ENCODE measurements around the gene CCDC127. TPM values are rescaled to one million over a fixed set of nuclear protein-coding genes. Genes with fewer than 3 reads are reported as not detected.

Gene CCDC127
- total and polyA plus RNA-seq, 2 of the 13 experiments (the other 11 are each of a cell fraction or from before 2014, with no cell fraction given): 2.9 to 4.3 TPM

- H3K27ac ChIP-seq (ENCODE audit: extremely low read length, insufficient read depth, low read length): no peak overlapping the region
- H3K4me1 ChIP-seq (ENCODE audit: insufficient read depth, low read length): no peaks in the 10 kb centered on the region
- H3K27me3 ChIP-seq (ENCODE audit: control insufficient read depth in 1 of 2, insufficient read depth in 2 of 2, low read length in 2 of 2): peaks cover 3 to 46% of the 10 kb centered on the region in 2 experiments; a peak in 4 of 5 replicates
- CTCF ChIA-PET (ENCODE audit: low intra/inter-chr PET ratio, low total read pairs): no interaction called here
- no peak overlapping the region for H3K4me3 ChIP-seq (replicated peaks in 1 of 3; ENCODE audit: insufficient read depth in 1 of 3, low read depth in 2 of 3, low read length in 3 of 3)
- in situ Hi-C loops (cut with HindIII; ENCODE audit: extremely low pct_ligation_motif_present, low pct_unique_long_range_greater_than_20kb) (no loop called here), intact Hi-C loops (cut with micrococcal nuclease; ENCODE audit: unreplicated experiment) (no loop called here)
- no peak overlapping the region for H3K4me2 ChIP-seq (ENCODE audit: low read depth, low read length)
- H3K9me3 ChIP-seq (ENCODE audit: low read length): no peaks in the 10 kb centered on the region
- ATAC-seq: no peak; the same call in 2 of the 3 replicates
- no TSS peak for BruUV-seq (replicated peaks)
- POLR2A ChIA-PET: no interaction called here
- WGBS (ENCODE audit: low lambda C conversion rate): 43% methylated on average over 12 of the region's 37 CpGs
- H3K79me2 ChIP-seq (ENCODE audit: insufficient read depth, low read length): no peaks in the 10 kb centered on the region
- H2AFZ ChIP-seq (ENCODE audit: low read length): no peak overlapping the region
- no peaks in the 10 kb centered on the region for H4K20me1 ChIP-seq (ENCODE audit: insufficient read depth, low read length)
- no peak for TF ChIP-seq MXD4 (CRISPR knock-in tag; IDR thresholded peaks at IDR 0.05)
- TF ChIP-seq SMYD3 (CRISPR knock-in tag; IDR thresholded peaks at IDR 0.05): no peak
- peak; percentile 43 for TF ChIP-seq CREB1 (IDR thresholded peaks at IDR 0.05)
- no peak for TF ChIP-seq CREB1 (CRISPR knock-in tag; IDR thresholded peaks at IDR 0.05)
- TF ChIP-seq KLF6 (CRISPR knock-in tag; IDR thresholded peaks at IDR 0.05): no peak
- H3K36me3 ChIP-seq (replicated peaks in 1 of 2; ENCODE audit: control insufficient read depth in 1 of 2, insufficient read depth in 2 of 2, low read length in 2 of 2): no peaks in the 10 kb centered on the region
- no peak overlapping the region for H3K9ac ChIP-seq (ENCODE audit: insufficient read depth, low read depth, low read length)
- DNase-seq (ENCODE audit: low spot score): no peak
- no peak for FAIRE-seq
Measured at GRCh38 chr5:170971-171800, 46.8 kb downstream of the CCDC127 start.

- POLR2A ChIA-PET: no interaction called here
- intact Hi-C loops (cut with micrococcal nuclease; ENCODE audit: unreplicated experiment): no loop called here
Measured at GRCh38 chr5:169728-170094, 48.2 kb downstream of the CCDC127 start.

More at GRCh38 chr5:169728-170094, 48.2 kb downstream of the CCDC127 start:
- H3K27ac ChIP-seq (ENCODE audit: extremely low read length, insufficient read depth, low read length): no peak overlapping the region
- FAIRE-seq: no peak
- DNase-seq (ENCODE audit: low spot score): no peak
- no peak for ATAC-seq
- H3K4me1 ChIP-seq (ENCODE audit: insufficient read depth, low read length): no peaks in the 10 kb centered on the region
- no peaks in the 10 kb centered on the region for H3K79me2 ChIP-seq (ENCODE audit: insufficient read depth, low read length)
- no peaks in the 10 kb centered on the region for H3K36me3 ChIP-seq (replicated peaks in 1 of 2; ENCODE audit: control insufficient read depth in 1 of 2, insufficient read depth in 2 of 2, low read length in 2 of 2)
- H3K4me2 ChIP-seq (ENCODE audit: low read depth, low read length): no peak overlapping the region
- H3K9ac ChIP-seq (ENCODE audit: insufficient read depth, low read depth, low read length): no peak overlapping the region
- H3K4me3 ChIP-seq (replicated peaks in 1 of 3; ENCODE audit: insufficient read depth in 1 of 3, low read depth in 2 of 3, low read length in 3 of 3): no peak overlapping the region
- in situ Hi-C loops (cut with HindIII; ENCODE audit: extremely low pct_ligation_motif_present, low pct_unique_long_range_greater_than_20kb): no loop called here
- H3K27me3 ChIP-seq (ENCODE audit: control insufficient read depth in 1 of 2, insufficient read depth in 2 of 2, low read length in 2 of 2): peaks cover 3 to 38% of the 10 kb centered on the region in 2 experiments; a peak in 4 of 5 replicates
- no TSS peak for BruUV-seq (replicated peaks)
- H4K20me1 ChIP-seq (ENCODE audit: insufficient read depth, low read length): no peaks in the 10 kb centered on the region
- no peak overlapping the region for H2AFZ ChIP-seq (ENCODE audit: low read length)
- H3K9me3 ChIP-seq (ENCODE audit: low read length): no peaks in the 10 kb centered on the region
- TF ChIP-seq ZKSCAN1 (IDR thresholded peaks at IDR 0.05; ENCODE audit: low read length) (no peak), NKX3-1 (CRISPR knock-in tag; IDR thresholded peaks at IDR 0.05) (no peak), POLR2A (IDR thresholded peaks at IDR 0.05; ENCODE audit: insufficient read depth in 1 of 2, low read depth in 2 of 2, low read length in 2 of 2) (no peak), ZNF251 (CRISPR knock-in tag; IDR thresholded peaks at IDR 0.05) (no peak), NFE2 (CRISPR knock-in tag; IDR thresholded peaks at IDR 0.05) (no peak), CREB1 (IDR thresholded peaks at IDR 0.05) (no peak), CREB1 (CRISPR knock-in tag; IDR thresholded peaks at IDR 0.05) (no peak), PCBP1 (IDR thresholded peaks at IDR 0.05; ENCODE audit: borderline replicate concordance, low read depth, low read length) (no peak), AHR (CRISPR knock-in tag; IDR thresholded peaks at IDR 0.05) (no peak), ZNF382 (CRISPR knock-in tag; IDR thresholded peaks at IDR 0.05; ENCODE audit: borderline replicate concordance) (no peak), ZNF773 (CRISPR knock-in tag; IDR thresholded peaks at IDR 0.05; ENCODE audit: borderline replicate concordance) (no peak), CREB3 (CRISPR knock-in tag; IDR thresholded peaks at IDR 0.05) (no peak), ZNF7 (CRISPR knock-in tag; IDR thresholded peaks at IDR 0.05) (no peak), KDM3A (CRISPR knock-in tag; IDR thresholded peaks at IDR 0.05; ENCODE audit: low read depth) (no peak)
- 32% methylated on average over 3 of the region's 12 CpGs for WGBS (ENCODE audit: low lambda C conversion rate)
- CTCF ChIA-PET (ENCODE audit: low intra/inter-chr PET ratio, low total read pairs): no interaction called here

Measured in HepG2 (cell line).